K562 (cell line): ENCODE results near the gene CZIB. TPM values are rescaled to one million over a fixed set of nuclear protein-coding genes. Genes with fewer than 3 reads are reported as not detected.

ENCODE experiments used
- C11orf30 ChIP-seq: fragments of 450-650 bp; IDR thresholded peaks from 2 replicates; pipeline ENCODE4 v1.6.1; 2016; ENCODE audit warnings: low read depth, mild to moderate bottlenecking
- CAMTA2 ChIP-seq: fragments of 250-450 bp; sonication (Bioruptor Pico); conservative IDR thresholded peaks from 2 replicates; pipeline ENCODE4 v1.5.1; 2022
- CBFB ChIP-seq: sonication (generic); formaldehyde crosslinking; IDR thresholded peaks from 2 replicates; pipeline ENCODE4 v1.4.0; 2020; ENCODE audit warnings: mild to moderate bottlenecking, missing genetic modification reagents
- CGGBP1 ChIP-seq: fragments of 250-450 bp; sonication (Bioruptor Pico); IDR thresholded peaks from 2 replicates; pipeline ENCODE4 v1.9.0; 2021; ENCODE audit warnings: mild to moderate bottlenecking
- FOXM1 ChIP-seq, 2 experiments: fragments of 450-650 bp in 1 of 2; sonication (generic) in 1 of 2; formaldehyde crosslinking in 1 of 2; IDR thresholded peaks; 2 replicates each; pipeline versions ENCODE4 v1.6.1 to v1.9.0; 2017 to 2022; ENCODE audit warnings: low read depth in 2 of 2, mild to moderate bottlenecking in 2 of 2, missing genetic modification reagents in 1 of 2, moderate library complexity in 1 of 2
- MIER1 ChIP-seq: fragments of 450-650 bp; IDR thresholded peaks from 2 replicates; pipeline ENCODE4 v1.6.1; 2016; ENCODE audit warnings: antibody characterized with exemption, mild to moderate bottlenecking, low read depth
- MTA1 ChIP-seq: fragments of 450-650 bp; IDR thresholded peaks from 2 replicates; pipeline ENCODE4 v1.6.1; 2017; ENCODE audit warnings: borderline replicate concordance
- POU5F1 ChIP-seq: fragments of 150-350 bp; IDR thresholded peaks from 2 replicates; pipeline ENCODE4 v1.6.1; 2014; ENCODE audit warnings: borderline replicate concordance, low read length, low read depth, mild to moderate bottlenecking; ENCODE audit not compliant: partially characterized antibody
- SIN3B ChIP-seq: fragments of 450-650 bp; IDR thresholded peaks from 2 replicates; pipeline ENCODE4 v1.6.1; 2017; ENCODE audit warnings: low read depth, mild to moderate bottlenecking, moderate library complexity
- TARDBP ChIP-seq: fragments of 450-650 bp; IDR thresholded peaks from 2 replicates; pipeline ENCODE4 v1.6.1; 2016
- THRB ChIP-seq: fragments of 450-650 bp; formaldehyde crosslinking; conservative IDR thresholded peaks from 2 replicates; pipeline ENCODE4 v1.4.0; 2022; ENCODE audit warnings: mild to moderate bottlenecking, missing genetic modification characterization
- ZMIZ1 ChIP-seq, 2 experiments: fragments of 150-350 bp in 1 of 2; IDR thresholded peaks; 2 replicates each; pipeline ENCODE4 v1.6.1; 2012 to 2016; ENCODE audit warnings: low read depth in 2 of 2, low read length in 2 of 2, mild to moderate bottlenecking in 1 of 2, moderate library complexity in 1 of 2
- ZNF23 ChIP-seq: fragments of 250-450 bp; sonication (Bioruptor Pico); IDR thresholded peaks from 2 replicates; pipeline ENCODE4 v1.4.0; 2020; ENCODE audit warnings: mild to moderate bottlenecking
- ZNF3 ChIP-seq: fragments of 250-450 bp; sonication (Bioruptor Pico); IDR thresholded peaks from 2 replicates; pipeline ENCODE4 v1.5.0; 2021; ENCODE audit warnings: mild to moderate bottlenecking, moderate library complexity
- ZNF316 ChIP-seq: fragments of 450-650 bp; IDR thresholded peaks from 2 replicates; pipeline ENCODE4 v1.6.1; 2016
- ZNF609 ChIP-seq: sonication (generic); formaldehyde crosslinking; IDR thresholded peaks from 2 replicates; pipeline ENCODE4 v1.8.1; 2023; ENCODE audit warnings: missing genetic modification reagents, mild to moderate bottlenecking, borderline replicate concordance
- ZSCAN32 ChIP-seq: fragments of 450-650 bp; formaldehyde crosslinking; IDR thresholded peaks from 2 replicates; pipeline ENCODE4 v1.4.0; 2020; ENCODE audit warnings: mild to moderate bottlenecking, moderate library complexity
- polyA plus RNA-seq, 8 experiments: library from polyadenylated mRNA; depleted of rRNA in 4 of 8; stranded (reverse) in 5 of 8; unstranded in 3 of 8; fragments of >200 nt; fragmentation: Nextera tagmentation in 2 of 8; fragmentation: Illumina TruSeq in 1 of 8; extraction: Ambion mirVana in 2 of 8; extraction: Trizol in 1 of 8; gene quantifications; 2 replicates each; pipeline versions ENCODE4 v1.2.1 to v1.2.3, GENCODE V29; 2011 to 2014; ENCODE audit warnings: inconsistent platforms in 1 of 8, missing spikeins in 1 of 8
- total RNA-seq, 7 experiments: library from RNA; depleted of rRNA in 6 of 7; stranded (reverse); fragments of >200 nt in 6 of 7; fragmentation: Illumina TruSeq in 2 of 7; extraction: Trizol in 2 of 7; gene quantifications; 2 replicates each; pipeline versions ENCODE4 v1.2.1 to v1.2.3, GENCODE V29; 2011 to 2021; ENCODE audit warnings: low replicate concordance in 1 of 7

CZIB gene
- total and polyA plus RNA-seq, 9 of the 15 experiments (the other 6 are each of a cell fraction or from before 2014, with no cell fraction given), result 52.6 to 111 (median 80.0) TPM

GRCh38 chr1:53197291-53198200 lies 22.9 kb downstream of the CZIB start (continued):
- TF ChIP-seq ZMIZ1 (IDR thresholded peaks at IDR 0.05; ENCODE audit: low read depth in 2 of 2, low read length in 2 of 2), result no peak
- 0 out of 2 replicates have a peak, but pooled peaks have one; percentile 56 for TF ChIP-seq MIER1
- no peak for TF ChIP-seq POU5F1
- TF ChIP-seq CBFB (CRISPR knock-in tag), result no peak
- 0 out of 2 replicates have a peak, but pooled peaks have one; percentile 41 for TF ChIP-seq THRB (CRISPR knock-in tag)
- TF ChIP-seq C11orf30, result peak; percentile 77
- TF ChIP-seq SIN3B, result no peak
- TF ChIP-seq ZNF609 (CRISPR knock-in tag), result no peak
- no peak for TF ChIP-seq TARDBP
- no peak for TF ChIP-seq ZSCAN32 (CRISPR knock-in tag)
- no peak for TF ChIP-seq ZNF3 (CRISPR knock-in tag)
- TF ChIP-seq MTA1, result no peak
- TF ChIP-seq FOXM1 (IDR thresholded peaks at IDR 0.05; ENCODE audit: low read depth), result no peak
- 0 out of 2 replicates have a peak, but pooled peaks have one; percentile 49 for TF ChIP-seq FOXM1 (CRISPR knock-in tag; IDR thresholded peaks at IDR 0.05; ENCODE audit: low read depth)
- TF ChIP-seq ZNF23 (CRISPR knock-in tag), result no peak
- peak; percentile 89 for TF ChIP-seq ZNF316
- TF ChIP-seq CAMTA2 (CRISPR knock-in tag), result no peak
- no peak for TF ChIP-seq CGGBP1
